Activated CD4-positive, alpha-beta T cell treated with anti-CD3 and anti-CD28 coated beads for 4 hours (primary cell): ENCODE results near the gene ERCC6.
A peak's percentile ranks its signal among the peaks of the same experiment; 100 is the strongest.

Experiments
- DNase-seq, 2 donors: peaks; one replicate each; pipeline ENCODE4 v3.0.0-alpha.2; 2020

ERCC6 gene

GRCh38 chr10:49538381-49539319 lies at the start of gene ERCC6:
ERCC6 (minus strand) TSS chr10:49539121.
- peak; percentile 95 to 96 for DNase-seq

GRCh38 chr10:49587981-49588380 lies 49.1 kb upstream of the ERCC6 start:
- DNase-seq, result no peak

GRCh38 chr10:49585387-49585786 lies 46.5 kb upstream of the ERCC6 start:
- DNase-seq, result no peak

- DNase-seq, result no peak
Observed at GRCh38 chr10:49579621-49580020, 40.7 kb upstream of the ERCC6 start.

DNA sequence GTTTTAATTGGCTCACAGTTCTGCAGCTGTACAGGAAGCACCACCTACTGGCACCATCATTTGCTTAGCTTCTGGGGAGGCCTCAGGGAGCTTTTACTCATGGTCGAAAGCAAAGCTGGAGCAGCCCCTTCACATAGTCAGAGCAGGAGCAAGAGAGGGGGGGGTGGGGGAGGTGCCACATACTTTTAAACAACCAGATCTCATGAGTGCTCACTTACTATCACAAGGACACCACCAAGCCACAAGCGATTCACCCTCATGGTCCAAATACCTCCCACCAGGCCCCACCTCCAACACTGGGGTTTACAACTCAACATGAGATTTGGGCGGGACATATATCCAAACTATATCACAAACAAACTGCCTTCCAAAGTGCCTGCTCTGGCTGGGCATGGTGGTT lies 39.5 kb upstream of the ERCC6 start:
- no peak for DNase-seq

- DNase-seq, result no peak
Observed at GRCh38 chr10:49577182-49577925, 38.4 kb upstream of the ERCC6 start.

DNA sequence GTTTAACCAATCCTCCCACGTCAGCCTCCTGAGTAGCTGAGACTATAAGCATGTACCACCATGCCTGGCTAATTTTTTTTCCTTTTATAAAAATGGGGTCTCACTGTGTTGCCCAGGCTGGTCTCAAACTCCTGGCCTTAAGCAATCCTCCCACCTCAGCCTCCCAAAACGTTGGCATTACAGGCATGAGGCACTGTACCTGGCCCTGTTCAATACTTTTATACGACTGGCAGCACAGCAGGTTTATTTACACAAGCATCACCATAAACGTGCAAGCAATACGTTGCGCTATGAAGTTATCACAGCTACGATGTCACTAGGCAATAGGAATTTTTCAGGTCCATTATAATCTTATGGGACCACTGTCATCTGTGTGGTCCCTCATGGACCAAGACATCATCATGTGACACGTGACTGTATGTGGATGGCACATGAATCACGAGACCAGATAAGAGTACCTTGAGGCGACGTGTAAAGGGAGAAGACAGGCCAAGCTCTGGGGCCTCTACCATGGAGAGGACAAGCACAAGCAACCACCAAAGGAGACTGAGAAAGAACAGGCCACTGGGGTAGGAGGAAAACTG lies 36.7 kb upstream of the ERCC6 start:
- no peak for DNase-seq

DNA sequence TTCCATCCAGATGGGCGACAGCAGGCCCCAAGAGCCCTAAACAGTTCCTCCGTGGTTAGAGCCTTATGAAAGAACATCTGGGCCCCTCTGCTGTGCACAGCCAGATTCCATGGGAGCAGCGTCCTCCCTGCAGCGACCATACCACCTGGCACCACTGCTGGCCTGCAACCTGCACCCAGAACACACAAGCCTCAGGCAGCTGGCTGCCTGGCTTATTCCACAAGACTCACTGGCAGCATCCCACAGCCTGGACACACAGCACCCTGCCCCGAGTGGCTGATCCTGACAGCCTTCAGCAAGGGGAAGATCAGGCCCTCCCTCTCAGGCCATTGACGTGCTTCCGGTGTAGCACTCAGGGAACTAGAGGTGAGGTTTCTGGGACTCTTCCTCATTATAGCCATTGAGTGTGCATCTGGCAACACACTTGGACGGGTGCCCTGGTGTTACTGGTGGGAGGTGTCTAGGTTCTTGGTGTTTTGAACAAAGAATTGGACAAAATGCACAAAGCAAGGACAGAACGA lies 33.7 kb upstream of the ERCC6 start:
- DNase-seq, result no peak

DNA sequence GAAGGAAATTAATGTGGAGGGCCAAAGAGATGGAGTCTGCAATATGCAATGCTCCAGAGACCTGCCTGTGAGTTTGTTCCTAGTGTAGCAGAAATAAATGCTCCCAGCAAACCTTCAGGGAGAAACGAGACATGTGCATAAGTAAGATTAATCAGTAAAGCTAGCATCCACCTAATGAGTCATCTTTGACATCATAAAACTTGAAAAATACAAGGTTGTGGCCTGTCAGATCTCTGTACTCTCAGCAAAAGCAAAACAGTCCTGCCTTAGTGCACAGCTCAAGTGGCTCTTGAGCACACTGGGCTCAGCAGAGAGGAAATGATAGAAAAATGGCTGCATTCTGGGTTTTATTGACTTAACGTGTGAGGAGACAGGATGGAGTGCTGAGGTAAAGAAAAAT lies 32.5 kb upstream of the ERCC6 start:
- no peak for DNase-seq

DNA sequence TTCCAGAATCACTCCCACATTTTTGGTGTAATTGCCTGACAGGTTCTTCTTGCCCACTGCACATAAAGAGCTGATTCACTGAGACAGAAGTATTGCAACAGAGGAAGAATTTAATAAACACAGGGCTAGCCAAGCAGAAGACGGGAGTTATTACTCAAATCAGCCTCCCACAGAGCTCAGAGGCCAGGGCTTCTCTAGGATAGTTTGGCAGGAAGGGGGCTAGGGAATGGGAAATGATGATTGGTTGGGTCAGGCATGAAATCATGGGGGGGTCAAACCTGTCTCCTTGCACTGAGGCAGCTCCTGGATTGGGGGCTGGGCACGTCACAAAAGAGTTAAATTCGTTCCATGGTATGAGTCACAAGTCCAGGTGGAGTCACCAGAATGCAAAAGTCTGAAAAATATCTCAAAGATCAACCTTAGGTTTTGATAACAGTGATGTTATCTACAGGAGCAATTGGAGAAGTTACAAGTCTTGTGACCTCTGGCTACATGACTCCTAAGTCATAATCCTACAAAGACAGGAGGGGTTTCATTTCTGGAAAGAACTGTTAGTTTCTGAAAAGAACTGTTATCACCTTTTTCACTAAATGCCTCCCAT lies 30.2 kb upstream of the ERCC6 start:
- DNase-seq, result no peak

GRCh38 chr10:49568235-49568634 lies 29.3 kb upstream of the ERCC6 start:
- DNase-seq, result no peak

- DNase-seq, result no peak
Observed at GRCh38 chr10:49567810-49568209, 28.9 kb upstream of the ERCC6 start.

DNA sequence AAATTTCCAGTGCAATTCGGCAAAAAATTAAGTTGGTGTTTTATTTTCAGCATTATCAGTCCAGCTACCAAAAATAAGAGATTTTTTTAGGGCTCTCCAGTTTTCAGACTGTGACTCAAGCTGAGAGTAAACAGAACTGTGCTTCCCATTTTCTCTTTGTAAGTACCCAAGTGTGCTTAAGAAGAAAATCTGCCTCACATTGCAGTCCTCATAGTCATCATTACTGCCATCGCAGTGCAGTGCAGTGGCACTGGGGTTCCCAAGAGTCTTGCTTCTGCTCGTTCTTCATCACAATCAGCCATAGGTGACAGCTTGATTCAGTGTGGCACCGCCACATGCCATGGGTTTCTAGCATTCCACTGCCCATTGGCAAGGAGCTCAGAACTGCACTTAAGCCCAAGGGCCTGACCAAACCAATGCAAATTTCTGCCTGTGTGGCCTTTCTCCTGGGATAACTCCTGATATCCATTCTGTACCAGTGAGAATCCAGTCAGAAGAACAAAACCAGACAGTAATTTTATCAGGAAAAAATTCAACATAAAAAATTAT lies 25.6 kb upstream of the ERCC6 start:
- DNase-seq, result no peak

DNA sequence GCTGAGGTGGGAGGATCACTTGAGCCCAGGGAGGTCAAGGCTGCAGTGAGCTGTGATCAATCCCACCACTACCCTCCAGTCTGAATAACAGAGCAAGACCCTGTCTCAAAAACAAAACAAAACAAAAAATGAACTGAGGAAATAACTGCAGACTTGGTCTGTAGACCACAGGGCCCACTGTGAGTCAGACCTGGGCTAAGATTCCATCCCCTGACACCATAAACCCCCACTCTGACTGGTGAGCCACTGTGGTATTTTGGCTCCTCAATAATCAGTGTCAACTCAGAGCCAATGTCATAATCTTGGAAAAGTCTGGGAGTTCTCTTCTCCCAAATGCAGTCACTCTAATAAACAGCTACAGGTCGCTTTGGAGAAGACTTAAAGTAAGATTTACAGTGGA lies 24.0 kb upstream of the ERCC6 start:
- no peak for DNase-seq

DNA sequence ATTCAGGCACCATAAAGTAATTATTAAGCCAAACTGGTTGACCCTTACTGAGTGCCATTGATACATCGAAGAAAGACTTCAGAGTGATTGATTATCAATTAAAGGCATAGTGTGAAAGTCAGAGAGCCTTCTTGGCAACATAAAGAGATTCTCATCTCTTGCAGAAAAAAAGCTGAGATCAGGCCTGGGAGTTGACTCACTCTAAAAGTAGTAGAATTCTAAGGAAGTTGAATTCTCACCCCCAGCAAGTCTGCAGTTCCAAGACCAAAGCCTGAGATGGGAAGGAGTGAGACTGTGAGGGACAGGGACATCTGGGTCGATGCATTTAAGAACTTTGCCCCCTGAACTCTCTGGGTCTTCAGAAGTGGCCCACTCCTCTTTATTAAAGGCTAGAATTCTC lies 21.6 kb upstream of the ERCC6 start:
- DNase-seq, result no peak

- DNase-seq, result no peak
Observed at GRCh38 chr10:49559476-49559875, 20.6 kb upstream of the ERCC6 start.

DNA sequence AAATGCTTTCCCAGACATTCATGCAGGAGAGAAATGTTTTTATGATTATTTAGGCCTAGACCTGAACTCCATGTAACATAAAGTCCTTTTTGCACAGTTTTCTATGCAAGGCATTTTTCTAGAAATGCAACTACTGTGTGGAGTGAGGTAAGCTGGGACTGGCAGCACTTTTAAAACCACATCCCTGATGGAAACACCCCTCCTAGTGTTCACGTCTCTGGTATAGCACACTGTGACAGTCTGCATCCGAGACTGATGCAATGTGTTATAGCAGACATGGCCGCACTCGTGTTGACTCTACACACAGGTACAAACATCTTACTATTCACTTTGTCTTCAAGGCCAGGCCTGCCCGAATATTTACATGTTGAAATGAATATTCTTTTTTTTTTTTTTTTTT lies 19.3 kb upstream of the ERCC6 start:
- no peak for DNase-seq

DNA sequence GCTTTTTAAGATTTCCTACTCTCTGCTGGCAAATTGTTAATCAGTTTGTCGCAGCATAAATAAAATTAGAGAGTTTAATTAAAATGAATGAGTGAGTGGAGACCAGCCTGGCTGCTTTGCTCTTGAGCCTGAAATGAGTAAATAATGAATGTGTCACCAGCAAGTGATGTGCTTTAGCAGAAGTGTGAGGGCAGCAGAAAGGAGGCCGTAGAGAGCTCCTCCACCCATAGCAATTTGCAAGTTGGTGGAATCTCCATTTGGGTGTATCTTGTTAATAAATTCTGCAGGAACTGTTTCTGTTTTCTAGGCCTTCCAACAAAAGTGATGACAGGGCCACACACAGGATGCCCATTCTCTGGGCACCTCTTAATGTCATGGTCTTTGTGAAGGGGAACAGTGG lies 18.8 kb upstream of the ERCC6 start:
- no peak for DNase-seq

- no peak for DNase-seq
Observed at GRCh38 chr10:49556723-49557122, 17.8 kb upstream of the ERCC6 start.

GRCh38 chr10:49552277-49552676 lies 13.4 kb upstream of the ERCC6 start:
- DNase-seq, result no peak

DNA sequence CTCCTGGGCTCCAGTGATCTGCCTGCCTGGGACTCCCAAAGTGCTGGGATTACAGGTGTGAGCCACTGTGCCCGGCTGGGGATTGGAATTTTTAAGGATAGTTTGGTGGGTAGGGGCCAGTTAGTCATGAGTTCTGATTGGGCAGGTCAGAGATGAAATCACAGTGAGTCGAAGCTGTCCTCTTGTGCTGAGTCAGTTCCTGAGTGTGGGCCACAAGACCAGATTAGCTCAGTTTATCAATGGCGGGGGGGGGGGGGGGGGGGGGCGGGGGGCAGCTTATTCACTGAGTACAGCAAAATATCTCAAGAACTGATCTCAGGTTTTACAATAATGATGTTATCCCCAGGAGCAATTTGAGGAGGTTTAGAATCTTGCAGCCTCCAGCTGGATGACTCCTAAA lies 11.6 kb upstream of the ERCC6 start:
- no peak for DNase-seq

DNA sequence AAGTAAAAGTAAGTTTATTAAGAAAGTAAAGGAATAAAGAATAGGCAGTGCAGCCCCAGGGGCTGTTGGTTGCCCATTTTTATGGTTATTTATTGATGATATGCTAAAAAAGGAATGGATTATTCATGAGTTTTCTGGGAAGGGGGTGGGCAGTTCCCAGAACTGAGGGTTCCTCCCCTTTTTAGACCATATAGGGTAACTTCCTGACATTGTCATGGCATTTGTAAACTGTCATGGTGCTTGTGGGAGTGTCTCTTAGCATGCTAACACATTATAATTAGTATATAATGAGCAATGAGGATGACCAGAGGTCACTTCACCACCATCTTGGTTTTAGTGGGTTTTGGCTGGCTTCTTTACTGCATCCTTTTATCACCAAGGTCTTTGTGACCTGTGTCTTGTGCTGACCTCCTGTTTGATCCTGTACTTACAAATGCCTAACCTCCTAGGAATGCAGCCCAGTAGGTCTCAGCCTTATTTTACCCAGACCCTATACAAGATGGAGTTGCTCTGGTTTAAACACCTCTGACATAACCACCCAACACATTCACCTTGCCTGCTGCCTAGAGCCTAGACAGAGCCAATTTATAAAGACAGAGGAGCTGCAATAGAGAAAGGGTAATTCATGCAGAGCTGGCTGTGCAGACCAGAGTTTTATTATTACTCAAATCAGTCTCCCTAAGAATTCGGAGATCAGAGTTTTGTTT lies 10.9 kb upstream of the ERCC6 start:
- DNase-seq, result no peak
